Subcutaneous adipose tissue (tissue), 4 donors: ENCODE results near the gene CDSN. TPM values are rescaled to one million over a fixed set of nuclear protein-coding genes. Genes with fewer than 3 reads are reported as not detected.

Source experiments
- CTCF ChIP-seq: fragments of 450-650 bp; IDR thresholded peaks from one replicate; pipeline ENCODE4 v1.5.1; 2016; ENCODE audit warnings: low read depth, mild to moderate bottlenecking, control low read depth, antibody characterized with exemption, moderate library complexity
- total RNA-seq, 4 donors: library from RNA; depleted of rRNA; stranded (reverse); fragments of >200 nt; gene quantifications; one replicate each; pipeline ENCODE4 v1.1.0, GENCODE V29; 2016

Gene CDSN
- total RNA-seq, 4 donors from 2014 or later: not detected

GRCh38 chr6:31121131-31121790, 1.0 kb upstream of the CDSN start:
- TF ChIP-seq CTCF: no peak

GRCh38 chr6:31118178-31118577, 2.1 kb downstream of the CDSN start:
- TF ChIP-seq CTCF: no peak

- no peak for TF ChIP-seq CTCF
These were observed 3.4 kb downstream of the CDSN start for GRCh38 chr6:31116661-31117385.

GRCh38 chr6:31115941-31116560, 4.2 kb downstream of the CDSN start:
- no peak for TF ChIP-seq CTCF

- TF ChIP-seq CTCF: no peak
These were observed 5.0 kb downstream of the CDSN start for GRCh38 chr6:31114970-31115849.

- TF ChIP-seq CTCF: no peak
These were observed 5.7 kb downstream of the CDSN start, which contains the start of gene PSORS1C1 for GRCh38 chr6:31114541-31114878. PSORS1C1 (plus strand) TSS chr6:31114800; CDS start chr6:31129633, 14,833 bp downstream.
